Hippocampal formation (tissue), 2 donors: ENCODE measurements around the gene ARHGAP30.
"Not testable (repeated sequence)": the region's sequence is repeated elsewhere in the genome, so short reads cannot be mapped to it uniquely, and the experiment has no call there.

ENCODE experiments used
- DNase-seq, 2 donors: peaks; one replicate each; lab custom pipeline; 2025; lab: John Stamatoyannopoulos, UW

The ARHGAP30 gene

GRCh38 chr1:161069731-161070270 lies at the start of gene ARHGAP30:
Gene ARHGAP30 (minus strand): TSS chr1:161069891. CDS start chr1:161069624, 267 bp downstream.
- peak in 1 of 2 donors; percentile 53 for DNase-seq

GRCh38 chr1:161117759-161118581 lies 48.3 kb upstream of the ARHGAP30 start, which contains the start of the genes NIT1 and PFDN2:
Gene NIT1 (plus strand): TSS chr1:161118105. CDS start chr1:161118177, 72 bp downstream.
Gene PFDN2 (minus strand): TSS chr1:161118037. CDS start chr1:161118026, 11 bp downstream.
- DNase-seq: peak; percentile 74 to 78

GRCh38 chr1:161115961-161116360 lies 46.3 kb upstream of the ARHGAP30 start:
- DNase-seq: not testable (repeated sequence)

GRCh38 chr1:161115132-161115711 lies 45.5 kb upstream of the ARHGAP30 start:
- no peak for DNase-seq

- no peak for DNase-seq
Measured at GRCh38 chr1:161114556-161114955, 44.9 kb upstream of the ARHGAP30 start.

- DNase-seq: no peak
Measured at GRCh38 chr1:161113915-161114314, 44.2 kb upstream of the ARHGAP30 start.

- DNase-seq: no peak
Measured at GRCh38 chr1:161111527-161111926, 41.8 kb upstream of the ARHGAP30 start.

- no peak for DNase-seq
Measured at GRCh38 chr1:161111117-161111516, 41.4 kb upstream of the ARHGAP30 start.

- no peak for DNase-seq
Measured at GRCh38 chr1:161106431-161106830, 36.7 kb upstream of the ARHGAP30 start.

GRCh38 chr1:161100556-161100955 lies 30.9 kb upstream of the ARHGAP30 start:
- DNase-seq: no peak

- DNase-seq: no peak
Measured at GRCh38 chr1:161099090-161099802, 29.6 kb upstream of the ARHGAP30 start.

GRCh38 chr1:161098210-161099068 lies 28.7 kb upstream of the ARHGAP30 start, which contains the start of gene KLHDC9:
Gene KLHDC9 (plus strand): TSS chr1:161098361. CDS start chr1:161098536, 175 bp downstream.
- peak; percentile 47 to 75 for DNase-seq

- no peak for DNase-seq
Measured at GRCh38 chr1:161096530-161096929, 26.8 kb upstream of the ARHGAP30 start.

GRCh38 chr1:161096015-161096414 lies 26.3 kb upstream of the ARHGAP30 start:
- no peak for DNase-seq

GRCh38 chr1:161095230-161095629 lies 25.5 kb upstream of the ARHGAP30 start:
- no peak for DNase-seq

- no peak for DNase-seq
Measured at GRCh38 chr1:161094481-161094880, 24.8 kb upstream of the ARHGAP30 start.

GRCh38 chr1:161092621-161093028 lies 22.9 kb upstream of the ARHGAP30 start:
- DNase-seq: no peak

- DNase-seq: no peak
Measured at GRCh38 chr1:161091796-161092507, 22.3 kb upstream of the ARHGAP30 start.

- DNase-seq: no peak
Measured at GRCh38 chr1:161091093-161091492, 21.4 kb upstream of the ARHGAP30 start.

GRCh38 chr1:161090617-161091016 lies 20.9 kb upstream of the ARHGAP30 start:
- no peak for DNase-seq
